GM12865 (cell line): ENCODE data around the gene CCND3.

Experiments used
- DNase-seq: peaks from one replicate; pipeline ENCODE4 v3.0.0; 2010; ENCODE audit warnings: low read depth
- H3K4me3 ChIP-seq: 2 replicates; pipeline ENCODE4 v1.5.1; 2011; ENCODE audit warnings: mild to moderate bottlenecking, low read depth, low read length, control low read depth
- TF ChIP-seq, protein P1 (sequence below): IDR thresholded peaks from 2 replicates; pipeline ENCODE4 v1.5.1; 2011; ENCODE audit warnings: low read length, control low read depth, low read depth, inconsistent platforms; ENCODE audit not compliant: insufficient read depth; ENCODE audit errors: missing control alignments

CCND3 gene

DNA sequence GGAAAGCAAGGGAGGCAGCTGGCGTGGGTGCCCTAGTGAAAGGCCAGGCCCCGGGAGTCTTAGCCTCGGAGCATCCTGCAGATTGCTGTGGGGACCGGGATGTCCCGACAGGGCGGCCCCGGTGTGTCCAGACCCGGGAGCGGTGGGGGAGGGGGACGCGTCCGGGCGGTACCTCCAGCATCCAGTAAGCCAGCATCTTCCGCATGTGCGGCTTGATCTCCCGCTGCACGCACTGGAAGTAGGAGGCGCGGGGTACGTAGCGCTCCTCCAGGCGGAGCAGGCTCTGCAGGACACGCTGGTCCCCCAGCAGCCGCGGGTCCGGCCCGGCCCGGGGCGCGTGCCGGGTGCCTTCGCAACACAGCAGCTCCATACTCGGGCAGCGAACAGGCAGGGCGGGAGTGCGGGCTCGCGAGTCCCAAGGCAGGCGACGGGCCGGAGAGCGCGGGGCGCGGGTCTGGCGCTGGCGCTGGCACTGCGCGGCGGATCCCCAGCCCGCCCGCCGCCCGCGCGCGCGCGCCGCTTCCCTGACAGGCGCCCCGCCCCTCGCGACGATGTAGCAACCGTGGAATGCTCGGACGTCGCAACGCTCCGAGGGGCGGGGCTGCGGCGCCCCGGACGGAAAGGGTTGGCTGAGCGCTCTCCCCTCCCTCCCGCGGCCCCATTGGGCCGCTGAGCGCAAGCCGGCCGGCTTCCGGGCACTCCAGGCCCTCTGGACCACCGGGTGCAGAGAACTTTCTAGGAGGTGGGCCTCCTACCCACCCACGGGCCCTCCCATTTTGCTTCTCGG lies at the start of gene CCND3:
Gene CCND3, minus strand, starts transcription at position 529 of the 787 bp plus-strand sequence. Its CDS starts 159 bp downstream, at position 370.
- peak; percentile 94 for DNase-seq
- TF ChIP-seq, protein P1, sequence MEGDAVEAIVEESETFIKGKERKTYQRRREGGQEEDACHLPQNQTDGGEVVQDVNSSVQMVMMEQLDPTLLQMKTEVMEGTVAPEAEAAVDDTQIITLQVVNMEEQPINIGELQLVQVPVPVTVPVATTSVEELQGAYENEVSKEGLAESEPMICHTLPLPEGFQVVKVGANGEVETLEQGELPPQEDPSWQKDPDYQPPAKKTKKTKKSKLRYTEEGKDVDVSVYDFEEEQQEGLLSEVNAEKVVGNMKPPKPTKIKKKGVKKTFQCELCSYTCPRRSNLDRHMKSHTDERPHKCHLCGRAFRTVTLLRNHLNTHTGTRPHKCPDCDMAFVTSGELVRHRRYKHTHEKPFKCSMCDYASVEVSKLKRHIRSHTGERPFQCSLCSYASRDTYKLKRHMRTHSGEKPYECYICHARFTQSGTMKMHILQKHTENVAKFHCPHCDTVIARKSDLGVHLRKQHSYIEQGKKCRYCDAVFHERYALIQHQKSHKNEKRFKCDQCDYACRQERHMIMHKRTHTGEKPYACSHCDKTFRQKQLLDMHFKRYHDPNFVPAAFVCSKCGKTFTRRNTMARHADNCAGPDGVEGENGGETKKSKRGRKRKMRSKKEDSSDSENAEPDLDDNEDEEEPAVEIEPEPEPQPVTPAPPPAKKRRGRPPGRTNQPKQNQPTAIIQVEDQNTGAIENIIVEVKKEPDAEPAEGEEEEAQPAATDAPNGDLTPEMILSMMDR = no peak

DNA sequence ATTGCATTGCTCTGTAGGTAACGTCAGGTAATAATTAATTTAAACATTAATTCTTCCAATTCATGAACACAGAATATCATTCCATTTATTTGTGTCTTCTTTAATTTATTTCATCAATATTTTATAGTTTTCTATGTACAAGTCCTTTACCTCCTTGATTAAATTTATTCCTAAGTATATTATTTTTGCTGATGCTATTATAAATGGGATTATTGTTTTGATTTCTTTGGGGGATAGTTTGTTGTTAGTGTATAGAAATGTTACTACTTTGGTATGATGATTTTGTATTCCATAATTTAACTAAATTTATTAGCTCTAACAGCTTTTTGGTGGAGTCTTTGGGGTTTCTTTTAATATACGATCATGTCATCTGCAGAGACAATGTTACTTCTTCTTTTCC lies 44.7 kb upstream of the CCND3 start:
- H3K4me3 ChIP-seq = no peak overlapping the region
- TF ChIP-seq, protein P1 = no peak
- DNase-seq = no peak

More for the DNA sequence above, at the start of gene CCND3:
- H3K4me3 ChIP-seq = peak within 1 kb of the TSS; percentile 98

GRCh38 chr6:41984623-41985022 lies 43.0 kb upstream of the CCND3 start:
- DNase-seq = no peak
- TF ChIP-seq, protein P1 = no peak
- H3K4me3 ChIP-seq = no peak overlapping the region

GRCh38 chr6:41976794-41977484 lies 35.3 kb upstream of the CCND3 start:
- TF ChIP-seq, protein P1 = no peak
- DNase-seq = peak; percentile 22
- no peak overlapping the region for H3K4me3 ChIP-seq

DNA sequence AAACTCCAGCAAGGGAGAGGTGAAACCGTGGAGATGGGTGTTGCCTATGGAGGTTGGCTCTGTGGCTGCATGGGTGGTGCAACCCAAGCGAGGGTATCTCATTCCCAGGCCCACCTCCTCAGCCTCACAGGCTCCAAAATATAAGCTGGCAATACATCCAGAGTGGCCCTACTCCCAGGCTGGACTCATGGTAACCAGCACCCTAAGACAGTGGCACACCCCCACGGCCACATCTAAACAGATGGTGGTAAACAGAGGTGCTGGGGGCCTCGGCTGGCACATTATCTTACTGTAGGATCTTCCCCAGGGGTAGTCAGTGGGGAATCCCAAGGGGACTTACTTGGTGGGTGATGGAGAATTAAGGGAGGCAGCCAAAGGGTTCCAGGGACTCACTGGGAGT lies 33.7 kb upstream of the CCND3 start:
- no peak for DNase-seq
- TF ChIP-seq, protein P1 = no peak
- no peak overlapping the region for H3K4me3 ChIP-seq

- no peak overlapping the region for H3K4me3 ChIP-seq
- TF ChIP-seq, protein P1 = no peak
- no peak for DNase-seq
Measured at GRCh38 chr6:41974281-41974825, 32.7 kb upstream of the CCND3 start.
